ENCODE measurements around the gene SLC5A8.

SLC5A8 gene

GRCh38 chr12:101127521-101128219 lies 82.4 kb downstream of the SLC5A8 start:
- TF ChIP-seq, protein P1, sequence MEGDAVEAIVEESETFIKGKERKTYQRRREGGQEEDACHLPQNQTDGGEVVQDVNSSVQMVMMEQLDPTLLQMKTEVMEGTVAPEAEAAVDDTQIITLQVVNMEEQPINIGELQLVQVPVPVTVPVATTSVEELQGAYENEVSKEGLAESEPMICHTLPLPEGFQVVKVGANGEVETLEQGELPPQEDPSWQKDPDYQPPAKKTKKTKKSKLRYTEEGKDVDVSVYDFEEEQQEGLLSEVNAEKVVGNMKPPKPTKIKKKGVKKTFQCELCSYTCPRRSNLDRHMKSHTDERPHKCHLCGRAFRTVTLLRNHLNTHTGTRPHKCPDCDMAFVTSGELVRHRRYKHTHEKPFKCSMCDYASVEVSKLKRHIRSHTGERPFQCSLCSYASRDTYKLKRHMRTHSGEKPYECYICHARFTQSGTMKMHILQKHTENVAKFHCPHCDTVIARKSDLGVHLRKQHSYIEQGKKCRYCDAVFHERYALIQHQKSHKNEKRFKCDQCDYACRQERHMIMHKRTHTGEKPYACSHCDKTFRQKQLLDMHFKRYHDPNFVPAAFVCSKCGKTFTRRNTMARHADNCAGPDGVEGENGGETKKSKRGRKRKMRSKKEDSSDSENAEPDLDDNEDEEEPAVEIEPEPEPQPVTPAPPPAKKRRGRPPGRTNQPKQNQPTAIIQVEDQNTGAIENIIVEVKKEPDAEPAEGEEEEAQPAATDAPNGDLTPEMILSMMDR (conservative IDR thresholded peaks at IDR 0.05; ENCODE audit: low read depth), result no peak
- H3K27ac ChIP-seq, result no peak overlapping the region
- CTCF ChIA-PET, result no interaction called here
- no peak for DNase-seq (ENCODE audit: low spot score)
- POLR2A ChIA-PET (ENCODE audit: low non-redundant PET), result no interaction called here

DNA sequence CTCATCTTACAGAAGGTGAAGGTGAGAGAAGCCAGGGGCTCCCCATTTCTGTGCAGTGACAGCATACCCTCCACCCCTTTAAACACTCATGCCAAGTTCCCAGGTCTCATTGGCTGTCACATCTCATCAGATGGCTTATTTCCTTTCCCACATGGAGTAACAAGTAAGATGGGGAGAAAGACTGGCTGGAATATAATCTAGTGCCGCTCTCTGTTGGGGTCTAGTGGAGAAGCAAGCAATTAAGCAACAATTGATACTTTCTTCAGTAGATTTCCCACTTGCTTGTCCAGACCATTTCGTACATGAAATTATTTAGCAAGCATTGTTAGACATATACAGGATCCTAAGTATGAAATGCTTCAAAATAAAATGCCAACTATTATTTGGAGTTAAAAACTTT lies 92.2 kb downstream of the SLC5A8 start:
- ChIA-PET POLR2A (ENCODE audit: low non-redundant PET) (no interaction called here), CTCF (no interaction called here)
- no peak for DNase-seq (ENCODE audit: low spot score)
- TF ChIP-seq, protein P1 (conservative IDR thresholded peaks at IDR 0.05; ENCODE audit: low read depth), result no peak
- H3K27ac ChIP-seq, result no peak overlapping the region

GRCh38 chr12:101116911-101117310 lies 93.1 kb downstream of the SLC5A8 start:
- ChIA-PET CTCF (no interaction called here), POLR2A (ENCODE audit: low non-redundant PET) (no interaction called here)
- TF ChIP-seq, protein P1 (conservative IDR thresholded peaks at IDR 0.05; ENCODE audit: low read depth), result no peak

DNA sequence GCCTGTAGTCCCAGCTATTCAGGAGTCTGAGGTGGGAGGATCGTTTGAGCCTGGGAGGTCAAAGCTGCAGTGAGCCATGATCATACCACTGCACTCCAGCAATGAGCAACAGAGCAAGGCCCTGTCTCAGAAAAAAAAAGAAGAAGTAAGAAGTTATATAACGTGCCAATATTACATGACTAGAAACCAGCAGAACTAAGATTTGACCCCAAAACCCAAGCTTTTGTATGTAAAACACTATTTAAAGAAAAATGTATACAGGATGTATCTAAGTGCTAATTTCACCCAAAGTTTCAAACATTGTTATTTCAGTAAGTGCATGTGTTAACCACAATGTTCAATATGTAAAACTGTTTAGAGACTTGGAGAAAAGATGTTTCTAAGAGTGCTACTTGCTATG lies 94.7 kb downstream of the SLC5A8 start:
- ChIA-PET POLR2A (ENCODE audit: low non-redundant PET) (no interaction called here), CTCF (no interaction called here)
- TF ChIP-seq, protein P1 (conservative IDR thresholded peaks at IDR 0.05; ENCODE audit: low read depth), result no peak
- no peak for DNase-seq (ENCODE audit: low spot score)
- no peak overlapping the region for H3K27ac ChIP-seq

More at GRCh38 chr12:101116911-101117310, 93.1 kb downstream of the SLC5A8 start:
- no peak overlapping the region for H3K27ac ChIP-seq
- no peak for DNase-seq (ENCODE audit: low spot score)

GRCh38 chr12:101111441-101111840 lies 98.6 kb downstream of the SLC5A8 start:
- no peak for DNase-seq (ENCODE audit: low spot score)
- POLR2A ChIA-PET (ENCODE audit: low non-redundant PET), result no interaction called here
- H3K27ac ChIP-seq, result no peak overlapping the region
- CTCF ChIA-PET, result interaction anchor here (0.6 kb wide), 1 partner anchor 237 kb away, joined by 3 read pairs; no protein-coding TSS in a partner anchor
- TF ChIP-seq, protein P1 (conservative IDR thresholded peaks at IDR 0.05; ENCODE audit: low read depth), result no peak

DNA sequence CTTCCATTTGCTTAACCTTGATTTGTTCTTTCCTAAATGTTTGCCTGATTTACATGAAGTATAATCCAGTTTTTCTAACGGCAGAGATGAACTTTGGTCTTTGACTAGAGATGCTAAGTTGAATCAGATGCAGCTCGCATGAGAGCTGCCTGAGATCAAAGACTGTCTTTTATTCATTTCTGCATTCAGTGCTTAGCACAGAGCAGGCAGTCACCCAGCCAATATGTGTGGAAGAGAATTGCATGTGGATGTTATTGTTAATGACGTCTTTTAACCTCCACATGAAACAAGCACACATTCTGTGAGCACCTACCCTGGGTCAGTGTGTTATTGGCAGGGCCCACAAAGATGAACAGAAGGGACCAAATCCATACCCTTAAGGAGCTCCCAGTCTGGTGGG lies 99.2 kb downstream of the SLC5A8 start:
- DNase-seq (ENCODE audit: low spot score), result no peak
- TF ChIP-seq, protein P1 (conservative IDR thresholded peaks at IDR 0.05; ENCODE audit: low read depth), result no peak
- ChIA-PET POLR2A (ENCODE audit: low non-redundant PET) (no interaction called here), CTCF (interaction anchor here (0.6 kb wide), 1 partner anchor 237 kb away, joined by 3 read pairs; no protein-coding TSS in a partner anchor)
- H3K27ac ChIP-seq, result no peak overlapping the region
